ENCODE measurements around the gene GALNTL6. TPM values are rescaled to one million over a fixed set of nuclear protein-coding genes. Genes with fewer than 3 reads are reported as not detected.

GALNTL6 gene
- total RNA-seq, 1 experiment from 2014 or later: not detected

GRCh38 chr4:172356016-172356415 lies 542.8 kb downstream of the GALNTL6 start:
- H3K4me1 Mint-ChIP-seq: peaks cover 6 to 8% of the 10 kb centered on the region in 2 experiments; a peak in 2 of 4 replicates
- H3K4ac ChIP-seq (ENCODE audit: low read depth, low read length): no peak overlapping the region
- H3T11ph ChIP-seq (ENCODE audit: low read length): no peak overlapping the region
- no peak overlapping the region for H2BK120ac ChIP-seq (ENCODE audit: low read depth, low read length, poor library complexity, severe bottlenecking)
- DNase-seq: no peak
- no peak overlapping the region for H2BK20ac ChIP-seq (ENCODE audit: low read depth, low read length, poor library complexity, severe bottlenecking)
- H3K56ac ChIP-seq (ENCODE audit: insufficient read length, low read depth, low read length): no peak overlapping the region
- H2AK5ac ChIP-seq (ENCODE audit: insufficient read length, low read length): no peak overlapping the region
- no peak for TF ChIP-seq CTCF (conservative IDR thresholded peaks at IDR 0.05)
- no peak overlapping the region for H2BK12ac ChIP-seq (ENCODE audit: insufficient read length, low read depth, low read length)
- no peaks in the 10 kb centered on the region for H3K9me3 Mint-ChIP-seq
- H2BK5ac ChIP-seq (ENCODE audit: insufficient read length, low read length): no peak overlapping the region
- no peak overlapping the region for H2AFZ ChIP-seq (ENCODE audit: low read length)
- H4K5ac ChIP-seq (ENCODE audit: insufficient read length, low read depth, low read length): no peak overlapping the region
- H3K23ac ChIP-seq (ENCODE audit: insufficient read length, low read depth, low read length): no peak overlapping the region
- no peak overlapping the region for H3K18ac ChIP-seq (ENCODE audit: insufficient read length, low read depth, low read length)
- H3K27ac Mint-ChIP-seq: no peak overlapping the region
- H3K36me3 Mint-ChIP-seq (ENCODE audit: insufficient read depth in 1 of 3, low read depth in 3 of 3): no peaks in the 10 kb centered on the region
- no peak overlapping the region for H3K4me3 Mint-ChIP-seq
- no peak overlapping the region for H3K27ac ChIP-seq (ENCODE audit: insufficient read length, low read depth, low read length)
- H3K27me3 ChIP-seq (ENCODE audit: insufficient read depth, low read length): no peaks in the 10 kb centered on the region
- H4K20me1 ChIP-seq (ENCODE audit: control insufficient read depth, insufficient read depth, insufficient read length): no peaks in the 10 kb centered on the region
- H3K79me1 ChIP-seq (ENCODE audit: insufficient read depth, low read depth, low read length, poor library complexity, severe bottlenecking): no peaks in the 10 kb centered on the region
- H2BK15ac ChIP-seq (ENCODE audit: low read depth, low read length): no peak overlapping the region
- no peaks in the 10 kb centered on the region for H3K4me1 ChIP-seq (ENCODE audit: insufficient read depth, low read length)
- no peaks in the 10 kb centered on the region for H3K9me3 ChIP-seq (ENCODE audit: control insufficient read depth, low read depth, low read length)
- H4K91ac ChIP-seq (ENCODE audit: insufficient read length, low read depth, low read length): no peak overlapping the region
- H3K14ac ChIP-seq (ENCODE audit: insufficient read depth, low read length): no peak overlapping the region
- H3K9ac ChIP-seq (ENCODE audit: extremely low read depth, insufficient read length, low read length): no peak overlapping the region
- H3K23me2 ChIP-seq (ENCODE audit: insufficient read length, low read depth, low read length, poor library complexity, severe bottlenecking): no peaks in the 10 kb centered on the region
- no peaks in the 10 kb centered on the region for H3K27me3 Mint-ChIP-seq (ENCODE audit: low read depth)
- no peak overlapping the region for H3K4me2 ChIP-seq (ENCODE audit: insufficient read depth, insufficient read length, low read length)
- no peaks in the 10 kb centered on the region for H3K79me2 ChIP-seq (ENCODE audit: insufficient read depth, low read length)
- H4K8ac ChIP-seq (replicated peaks; ENCODE audit: insufficient read length, low read depth, low read length): no peak overlapping the region
- no CpG with 5 or more reads among the region's 1 CpG for WGBS (ENCODE audit: extremely low coverage, insufficient read length, low lambda C conversion rate)
